Stomach smooth muscle (tissue), 2 donors: ENCODE results near the gene FAM174B.

Experiments used
- H3K27ac ChIP-seq: one replicate; pipeline ENCODE4 v1.7.0; 2013; ENCODE audit warnings: mild to moderate bottlenecking, low read length, inconsistent platforms
- H3K27me3 ChIP-seq, 2 donors: one replicate each; pipeline ENCODE4 v1.7.0; 2013; ENCODE audit warnings: low read length in 2 of 2; ENCODE audit not compliant: insufficient read depth in 2 of 2, control insufficient read depth in 1 of 2
- H3K36me3 ChIP-seq, 2 donors: one replicate each; pipeline ENCODE4 v1.7.0; 2013; ENCODE audit warnings: low read length in 2 of 2; ENCODE audit not compliant: control insufficient read depth in 2 of 2, insufficient read depth in 2 of 2
- H3K4me1 ChIP-seq: one replicate; pipeline ENCODE4 v1.7.0; 2013; ENCODE audit warnings: low read length; ENCODE audit not compliant: control insufficient read depth, insufficient read depth
- H3K4me3 ChIP-seq, 2 donors: one replicate each; pipeline ENCODE4 v1.7.0; 2013; ENCODE audit warnings: low read length in 2 of 2
- H3K9ac ChIP-seq, 2 donors: one replicate each; pipeline ENCODE4 v1.7.0; 2013; ENCODE audit warnings: low read length in 2 of 2, mild to moderate bottlenecking in 1 of 2
- H3K9me3 ChIP-seq, 2 donors: one replicate each; pipeline ENCODE4 v1.7.0; 2013; ENCODE audit warnings: low read length in 2 of 2; ENCODE audit not compliant: control insufficient read depth in 2 of 2
- donor health status: healthy.
- donor health status: Pancreatic carcinoma.

FAM174B gene

GRCh38 chr15:92643849-92644815 lies 11.4 kb downstream of the FAM174B start:
- Histone ChIP-seq H3K4me3 (no peak overlapping the region), H3K4me1 (peaks cover 3% of the 10 kb centered on the region), H3K9ac (no peak overlapping the region), H3K36me3 (no peaks in the 10 kb centered on the region), H3K9me3 (no peaks in the 10 kb centered on the region), H3K27ac (no peak overlapping the region), H3K27me3 (no peaks in the 10 kb centered on the region)

GRCh38 chr15:92638709-92639365 lies 16.7 kb downstream of the FAM174B start:
- Histone ChIP-seq H3K9me3 (no peaks in the 10 kb centered on the region), H3K4me3 (peak overlapping the region in 1 of 2 donors; percentile 52), H3K36me3 (no peaks in the 10 kb centered on the region), H3K4me1 (peaks cover 45% of the 10 kb centered on the region), H3K9ac (peak overlapping the region in 1 of 2 donors; percentile 47), H3K27ac (peak overlapping the region; percentile 82), H3K27me3 (no peaks in the 10 kb centered on the region)

GRCh38 chr15:92638291-92638708 lies 17.3 kb downstream of the FAM174B start:
- Histone ChIP-seq H3K9ac (peak overlapping the region in 1 of 2 donors; percentile 47), H3K36me3 (no peaks in the 10 kb centered on the region), H3K4me3 (peak overlapping the region in 1 of 2 donors; percentile 52), H3K27ac (peak overlapping the region; percentile 82), H3K27me3 (no peaks in the 10 kb centered on the region), H3K9me3 (no peaks in the 10 kb centered on the region), H3K4me1 (peaks cover 46% of the 10 kb centered on the region)

- H3K27ac ChIP-seq, result peak overlapping the region; percentile 82
- no peaks in the 10 kb centered on the region for H3K9me3 ChIP-seq
- no peaks in the 10 kb centered on the region for H3K27me3 ChIP-seq
- H3K4me1 ChIP-seq, result peaks cover 46% of the 10 kb centered on the region
- H3K9ac ChIP-seq, result peak overlapping the region in 1 of 2 donors; percentile 6
- H3K4me3 ChIP-seq, result peak overlapping the region in 1 of 2 donors; percentile 29
- no peaks in the 10 kb centered on the region for H3K36me3 ChIP-seq
These were observed 17.9 kb downstream of the FAM174B start for GRCh38 chr15:92637626-92638025.

GRCh38 chr15:92636908-92637481 lies 18.6 kb downstream of the FAM174B start:
- Histone ChIP-seq H3K27me3 (no peaks in the 10 kb centered on the region), H3K27ac (peak overlapping the region; percentile 82), H3K9me3 (no peaks in the 10 kb centered on the region), H3K9ac (peak overlapping the region in 1 of 2 donors; percentile 21), H3K36me3 (no peaks in the 10 kb centered on the region), H3K4me3 (peak overlapping the region in 1 of 2 donors; percentile 15), H3K4me1 (peaks cover 46% of the 10 kb centered on the region)

- Histone ChIP-seq H3K36me3 (no peaks in the 10 kb centered on the region), H3K4me3 (no peak overlapping the region), H3K27ac (peak overlapping the region; percentile 82), H3K27me3 (no peaks in the 10 kb centered on the region), H3K9ac (no peak overlapping the region), H3K4me1 (peaks cover 46% of the 10 kb centered on the region), H3K9me3 (no peaks in the 10 kb centered on the region)
These were observed 19.1 kb downstream of the FAM174B start for GRCh38 chr15:92636401-92636907.

- no peak overlapping the region for H3K27ac ChIP-seq
- no peaks in the 10 kb centered on the region for H3K9me3 ChIP-seq
- no peak overlapping the region for H3K9ac ChIP-seq
These were observed 20.8 kb downstream of the FAM174B start for GRCh38 chr15:92634671-92635201.

GRCh38 chr15:92634060-92634459 lies 21.5 kb downstream of the FAM174B start:
- H3K4me1 ChIP-seq, result peaks cover 45% of the 10 kb centered on the region
- no peaks in the 10 kb centered on the region for H3K9me3 ChIP-seq
- H3K36me3 ChIP-seq, result peaks cover 4 to 10% of the 10 kb centered on the region in 2 donors
- no peaks in the 10 kb centered on the region for H3K27me3 ChIP-seq
- H3K9ac ChIP-seq, result no peak overlapping the region
- H3K4me3 ChIP-seq, result no peak overlapping the region
- H3K27ac ChIP-seq, result no peak overlapping the region

More at GRCh38 chr15:92634671-92635201, 20.8 kb downstream of the FAM174B start:
- Histone ChIP-seq H3K36me3 (peaks cover 4 to 5% of the 10 kb centered on the region in 2 donors), H3K4me3 (no peak overlapping the region), H3K4me1 (peaks cover 46% of the 10 kb centered on the region), H3K27me3 (no peaks in the 10 kb centered on the region)

- peaks cover 39% of the 10 kb centered on the region for H3K4me1 ChIP-seq
- no peaks in the 10 kb centered on the region for H3K9me3 ChIP-seq
These were observed 22.2 kb downstream of the FAM174B start for GRCh38 chr15:92633418-92633817.

GRCh38 chr15:92633001-92633400 lies 22.6 kb downstream of the FAM174B start:
- H3K4me3 ChIP-seq, result no peak overlapping the region
- peaks cover 4 to 10% of the 10 kb centered on the region in 2 donors for H3K36me3 ChIP-seq
- peaks cover 34% of the 10 kb centered on the region for H3K4me1 ChIP-seq

More at GRCh38 chr15:92633418-92633817, 22.2 kb downstream of the FAM174B start:
- Histone ChIP-seq H3K9ac (no peak overlapping the region), H3K27me3 (no peaks in the 10 kb centered on the region), H3K36me3 (peaks cover 4 to 10% of the 10 kb centered on the region in 2 donors), H3K4me3 (no peak overlapping the region), H3K27ac (no peak overlapping the region)

More at GRCh38 chr15:92633001-92633400, 22.6 kb downstream of the FAM174B start:
- Histone ChIP-seq H3K9me3 (no peaks in the 10 kb centered on the region), H3K27ac (no peak overlapping the region), H3K27me3 (no peaks in the 10 kb centered on the region), H3K9ac (no peak overlapping the region)
